Measurements from ENCODE around the gene PDIA3.
"Not testable (repeated sequence)": the region's sequence is repeated elsewhere in the genome, so short reads cannot be mapped to it uniquely, and the experiment has no call there.

PDIA3 gene

GRCh38 chr15:43746245-43746902 is at the start of gene PDIA3:
PDIA3 (plus strand) TSS chr15:43746438; CDS start chr15:43746540, 102 bp downstream.
- peak; percentile 10 to 52 for DNase-seq

GRCh38 chr15:43702174-43702573 is 44.1 kb upstream of the PDIA3 start:
- no peak for DNase-seq

GRCh38 chr15:43702701-43703424 is 43.4 kb upstream of the PDIA3 start:
- no peak for DNase-seq

DNA sequence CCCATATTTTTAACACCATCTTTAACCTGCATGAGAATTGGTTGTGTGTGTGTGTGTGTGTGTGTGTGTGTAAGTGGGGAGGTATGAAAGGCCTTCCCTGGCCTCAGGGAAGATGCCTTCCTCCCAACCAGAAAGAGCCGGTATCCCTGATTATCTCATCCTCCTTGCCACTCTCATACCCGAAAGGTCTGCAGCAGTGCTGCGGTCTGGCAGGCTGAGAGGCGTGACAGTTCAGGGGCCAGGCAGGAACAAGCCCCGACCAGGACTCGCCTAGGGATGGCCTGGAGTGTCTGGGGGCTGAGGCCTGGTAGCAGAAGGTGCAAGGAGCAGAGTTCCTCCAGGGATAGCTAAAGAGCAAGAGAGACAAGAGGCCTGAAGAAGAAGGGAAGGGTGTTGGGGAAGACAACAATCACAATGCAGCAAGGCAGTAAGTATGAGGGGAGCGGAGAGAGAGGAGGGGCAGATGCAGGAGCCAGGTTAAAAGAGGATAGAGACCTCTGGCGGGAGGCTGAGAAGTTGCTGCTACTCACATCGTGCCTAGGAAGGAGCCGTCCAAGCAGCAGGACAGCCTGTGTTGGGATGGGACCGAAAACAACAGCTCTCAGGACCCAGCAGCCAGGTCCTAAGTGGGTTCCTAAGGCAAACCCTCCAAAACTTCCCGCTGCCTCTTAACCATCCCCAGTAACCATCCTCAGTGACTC is 35.7 kb upstream of the PDIA3 start:
- not testable (repeated sequence) for DNase-seq

- DNase-seq = no peak
Observed at GRCh38 chr15:43723151-43723550, 23.1 kb upstream of the PDIA3 start.

- not testable (repeated sequence) for DNase-seq
Observed at GRCh38 chr15:43726306-43726705, 19.9 kb upstream of the PDIA3 start.

DNA sequence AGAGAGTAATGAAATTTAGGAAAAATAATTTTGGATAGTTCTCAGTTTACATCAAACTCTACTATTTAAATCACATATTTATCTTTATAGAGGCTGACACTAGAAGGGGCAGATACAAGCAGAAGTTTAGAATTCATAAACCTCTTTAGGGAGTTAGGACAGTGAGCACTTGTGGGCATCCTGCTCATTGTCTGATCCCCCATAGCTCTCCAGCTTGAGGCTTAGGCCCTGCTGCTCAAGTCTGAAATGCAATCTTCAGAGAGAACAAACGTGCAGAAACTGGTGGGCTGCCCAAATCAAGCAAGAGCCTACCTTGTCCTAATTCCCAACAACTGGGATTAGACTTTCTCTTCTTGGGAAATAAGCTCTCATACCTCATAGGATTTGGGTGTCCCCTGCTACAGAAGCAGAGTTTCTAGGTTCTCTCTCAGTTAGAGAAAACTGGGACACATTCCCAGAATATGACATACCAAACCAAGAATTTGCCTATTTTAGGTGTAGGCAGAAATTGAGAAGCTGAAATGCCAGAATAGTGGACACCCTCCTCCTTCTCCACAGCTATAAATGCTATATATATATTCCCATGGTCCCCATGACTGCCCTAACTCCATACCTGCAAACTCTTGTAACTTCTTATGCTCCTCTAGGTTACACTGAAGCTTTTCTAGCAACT is 18.0 kb upstream of the PDIA3 start:
- not testable (repeated sequence) for DNase-seq

DNA sequence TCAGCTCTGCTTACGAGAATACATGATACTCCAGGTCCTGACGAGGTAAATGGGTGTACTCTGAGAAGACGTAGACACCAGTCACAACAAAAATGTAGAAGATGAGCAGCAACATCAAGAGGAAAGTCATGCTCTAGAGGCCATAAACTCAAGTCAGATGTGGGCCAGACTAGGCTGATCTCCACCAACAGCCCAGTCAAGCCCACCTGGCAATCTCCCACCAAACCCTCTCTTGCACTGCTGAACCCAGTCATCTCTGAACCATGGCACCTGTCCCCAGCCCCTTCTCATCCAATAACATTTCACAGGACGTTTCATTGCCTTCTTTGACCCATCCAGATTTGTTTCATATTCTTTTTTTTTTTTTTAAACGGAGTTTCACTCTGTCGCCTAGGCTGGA is 10.8 kb upstream of the PDIA3 start:
- no peak for DNase-seq

GRCh38 chr15:43746903-43747309 is 668 bp downstream of the PDIA3 start:
- DNase-seq = peak in 1 of 2 experiments; percentile 0

GRCh38 chr15:43748376-43748775 is 2.1 kb downstream of the PDIA3 start:
- no peak for DNase-seq

GRCh38 chr15:43749690-43750345 is 3.6 kb downstream of the PDIA3 start:
- no peak for DNase-seq

GRCh38 chr15:43751885-43752284 is 5.6 kb downstream of the PDIA3 start:
- DNase-seq = no peak

DNA sequence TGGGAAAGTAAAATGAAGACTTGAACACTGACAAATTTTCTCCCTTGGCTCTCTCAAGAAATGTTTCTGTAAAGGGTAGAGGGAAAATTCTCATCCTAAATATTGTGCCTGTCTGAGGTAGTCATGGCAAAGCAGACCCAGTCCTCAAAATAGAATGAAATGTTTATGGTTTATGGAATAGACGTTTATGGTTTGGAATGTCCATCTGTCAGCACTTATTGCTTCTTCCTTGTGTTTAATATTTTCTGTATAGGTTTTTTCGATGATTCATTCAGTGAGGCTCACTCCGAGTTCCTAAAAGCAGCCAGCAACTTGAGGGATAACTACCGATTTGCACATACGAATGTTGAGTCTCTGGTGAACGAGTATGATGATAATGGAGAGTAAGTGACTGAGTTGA is 16.6 kb downstream of the PDIA3 start:
- no peak for DNase-seq

GRCh38 chr15:43763819-43764446 is 17.7 kb downstream of the PDIA3 start:
- no peak for DNase-seq

- peak; percentile 52 to 58 for DNase-seq
Observed at GRCh38 chr15:43769584-43770228, 23.5 kb downstream of the PDIA3 start.

DNA sequence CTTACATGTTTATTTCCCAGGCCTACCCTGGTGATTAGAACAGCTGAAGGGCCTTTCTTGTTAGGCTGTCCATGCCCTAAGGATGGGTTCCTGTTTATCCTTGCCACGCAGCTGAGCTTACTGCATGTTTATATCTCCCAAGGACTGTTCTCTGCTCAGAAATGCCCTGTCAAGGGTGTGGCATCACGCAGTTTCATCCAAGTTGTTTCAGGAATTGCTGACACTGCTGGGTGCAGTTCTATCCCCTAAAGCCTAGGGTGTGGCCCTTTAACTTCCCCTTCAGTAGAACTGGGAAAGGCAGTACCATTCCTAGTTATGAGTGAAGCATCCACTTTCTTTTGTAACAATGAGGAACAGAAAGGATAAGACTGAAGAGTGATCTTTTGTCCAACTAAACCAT is 25.6 kb downstream of the PDIA3 start:
- no peak for DNase-seq

- DNase-seq = no peak
Observed at GRCh38 chr15:43772624-43773023, 26.4 kb downstream of the PDIA3 start.

DNA sequence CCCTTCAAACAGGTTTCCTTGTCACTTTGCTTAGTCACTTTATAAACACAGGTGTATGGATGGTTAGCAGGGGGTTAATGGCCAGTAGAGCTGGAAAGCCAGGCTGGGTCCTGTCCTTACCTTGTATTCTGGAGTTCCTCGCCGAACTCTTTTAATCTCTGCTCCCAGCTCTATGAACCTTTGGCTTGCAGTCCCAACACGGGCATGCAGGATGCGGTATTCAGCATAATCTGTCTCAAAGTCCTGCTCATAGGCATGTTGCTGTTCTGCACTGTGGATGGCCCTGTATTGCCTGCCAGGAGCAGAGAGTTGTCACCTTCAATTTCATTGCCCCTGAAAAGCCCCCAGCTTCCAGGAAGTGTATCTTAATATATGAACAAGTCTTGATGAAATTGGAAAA is 27.8 kb downstream of the PDIA3 start:
- no peak for DNase-seq

- DNase-seq = no peak
Observed at GRCh38 chr15:43775411-43775965, 29.2 kb downstream of the PDIA3 start.

- DNase-seq = no peak
Observed at GRCh38 chr15:43776101-43776717, 30.0 kb downstream of the PDIA3 start.

GRCh38 chr15:43776718-43777266 is 30.6 kb downstream of the PDIA3 start, which contains the start of gene ELL3:
ELL3 (minus strand) TSS chr15:43776966; CDS start chr15:43776901, 65 bp downstream.
- DNase-seq = peak; percentile 46 to 56
